ENCODE data around the gene KIAA1958.

GRCh38 chr9:112654282-112654681 lies 167.7 kb downstream of the KIAA1958 start:
- TF ChIP-seq CTCF (IDR thresholded peaks at IDR 0.05) (no peak), POLR2A (IDR thresholded peaks at IDR 0.05) (no peak), EP300 (IDR thresholded peaks at IDR 0.05) (no peak)
